RWPE1 (cell line): ENCODE data around the gene ACOX3.

Source experiments
- CTCF ChIA-PET: fragments of 350-600 bp; sonication (Branson Sonifier 250); formaldehyde crosslinking; extraction: SDS; loops from one replicate; lab custom pipeline; 2021; lab: Yijun Ruan, JAX
- POLR2A ChIA-PET: fragments of 400-600 bp; formaldehyde crosslinking; extraction: SDS; loops from one replicate; lab custom pipeline; 2020; ENCODE audit warnings: antibody characterized with exemption; ENCODE audit not compliant: low non-redundant PET; lab: Yijun Ruan, JAX
- DNase-seq: peaks from one replicate; pipeline ENCODE4 v3.0.0; 2012; ENCODE audit warnings: low spot score
- H3K27ac ChIP-seq: fragments of 450-650 bp; 2 replicates; pipeline ENCODE4 v1.5.1; 2017
- CTCF ChIP-seq: fragments of 450-650 bp; conservative IDR thresholded peaks from 2 replicates; pipeline ENCODE4 v1.5.1; 2017; ENCODE audit warnings: low read depth, mild to moderate bottlenecking

The ACOX3 gene

DNA sequence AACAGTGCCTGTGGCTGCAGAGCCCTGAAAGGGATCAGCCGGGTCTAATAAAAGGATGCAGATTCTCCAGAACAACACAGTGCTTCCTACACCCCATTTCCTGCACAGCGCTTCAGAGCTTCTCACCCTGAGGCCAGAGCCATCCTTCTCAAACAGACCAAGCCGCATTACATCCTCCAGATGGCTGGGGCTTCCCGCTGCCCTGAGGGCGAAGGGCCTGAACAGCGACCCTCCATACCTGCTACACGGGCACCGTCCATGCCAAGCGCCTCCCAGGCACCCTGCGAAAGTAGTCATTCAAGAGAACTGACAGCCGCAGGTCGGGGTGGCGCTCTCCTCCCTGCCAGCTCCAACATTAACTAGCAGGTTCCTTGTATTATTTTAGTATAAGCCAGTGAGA lies 36.5 kb downstream of the ACOX3 start:
- ChIA-PET POLR2A (no interaction called here), CTCF (interaction anchor here (0.6 to 2.6 kb wide), 6 partner anchors 23 to 227 kb away, joined by 3 to 16 read pairs (median 4); no protein-coding TSS in a partner anchor)
- no peak for DNase-seq
- peak overlapping the region; percentile 12; the same call in 1 of the 2 replicates for H3K27ac ChIP-seq
- TF ChIP-seq CTCF, result no peak

GRCh38 chr4:8403173-8403753 lies 37.3 kb downstream of the ACOX3 start:
- POLR2A ChIA-PET, result no interaction called here
- peak; percentile 89 for TF ChIP-seq CTCF
- DNase-seq, result peak; percentile 78
- peak overlapping the region; percentile 45 for H3K27ac ChIP-seq
- CTCF ChIA-PET, result interaction anchor here (0.6 to 2.6 kb wide), 7 partner anchors 24 to 424 kb away, joined by 3 to 16 read pairs (median 4); no protein-coding TSS in a partner anchor

DNA sequence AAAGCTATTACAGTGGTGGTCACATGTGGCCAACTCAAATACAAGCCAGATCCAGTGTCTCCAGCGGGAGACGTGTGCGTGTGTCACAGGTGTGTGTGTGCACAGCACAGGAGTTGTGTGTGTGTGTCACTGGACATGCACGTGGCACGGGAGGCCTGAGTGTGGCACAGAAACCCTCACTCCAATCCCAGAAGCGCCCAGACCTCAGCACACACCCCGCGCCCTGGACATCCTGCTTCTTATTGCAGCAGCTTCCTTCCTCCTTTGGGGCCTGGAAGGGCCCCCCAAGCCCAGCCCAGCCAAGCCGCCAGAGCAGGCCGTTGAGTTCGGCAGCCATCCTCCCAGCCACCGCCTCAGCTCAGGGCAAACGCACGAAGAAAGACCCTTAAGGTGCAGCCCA lies 37.9 kb downstream of the ACOX3 start:
- TF ChIP-seq CTCF, result no peak
- POLR2A ChIA-PET, result no interaction called here
- CTCF ChIA-PET, result interaction anchor here (0.6 to 2.6 kb wide), 5 partner anchors 136 to 464 kb away, joined by 3 to 16 read pairs (median 9); no protein-coding TSS in a partner anchor
- H3K27ac ChIP-seq, result peak overlapping the region; percentile 45
- no peak for DNase-seq

DNA sequence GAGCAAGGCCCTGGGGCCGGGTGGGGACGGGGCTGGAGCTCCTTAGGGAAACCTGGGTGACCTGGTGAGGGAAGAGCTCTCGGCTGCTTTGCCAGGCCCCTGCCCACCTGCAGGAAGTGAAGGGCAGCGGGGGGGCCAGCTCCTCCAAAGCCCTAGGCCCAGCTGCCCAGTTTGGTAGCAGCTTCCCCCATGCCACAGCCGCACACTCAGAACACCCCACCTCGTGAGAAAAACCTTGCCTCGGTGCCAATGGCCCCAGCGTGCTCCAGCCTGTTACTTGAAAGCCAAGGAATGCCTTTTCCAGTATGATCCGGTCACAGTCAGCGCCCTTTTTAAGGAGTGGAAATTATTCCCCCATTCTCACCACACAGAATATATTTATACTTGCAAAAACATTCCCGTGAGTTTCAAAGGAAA lies 38.3 kb downstream of the ACOX3 start:
- CTCF ChIA-PET, result interaction anchor here (0.6 to 2.6 kb wide), 3 partner anchors 135 to 464 kb away, joined by 3 to 16 read pairs (median 15); no protein-coding TSS in a partner anchor
- peak overlapping the region; percentile 45 for H3K27ac ChIP-seq

DNA sequence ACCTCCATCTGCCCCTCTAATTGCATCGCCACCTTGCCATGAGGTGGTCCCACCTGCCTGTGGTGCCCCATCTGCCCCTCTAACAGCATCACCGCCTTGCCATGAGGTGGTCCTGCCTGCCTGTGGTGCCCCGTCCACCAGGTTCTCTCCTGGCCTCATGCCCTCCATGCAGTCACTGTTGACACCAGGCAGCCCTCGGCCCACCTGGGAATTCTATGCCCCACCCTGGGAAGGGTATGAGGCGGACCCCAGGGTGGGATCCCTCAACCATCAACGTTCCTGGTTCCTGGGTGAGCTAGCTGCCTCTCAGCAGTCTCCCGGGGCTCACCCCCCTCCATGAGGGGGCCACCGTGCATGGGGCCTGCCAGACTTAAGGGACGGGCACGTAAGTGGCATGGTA lies 38.9 kb downstream of the ACOX3 start:
- POLR2A ChIA-PET, result no interaction called here
- CTCF ChIA-PET, result interaction anchor here (2.6 kb wide), 1 partner anchor 135 kb away, joined by 15 read pairs; no protein-coding TSS in a partner anchor
- H3K27ac ChIP-seq, result peak overlapping the region; percentile 45

More for the DNA sequence above, 38.3 kb downstream of the ACOX3 start:
- no peak for TF ChIP-seq CTCF
- no peak for DNase-seq
- POLR2A ChIA-PET, result no interaction called here

More for the DNA sequence above, 38.9 kb downstream of the ACOX3 start:
- no peak for DNase-seq
- TF ChIP-seq CTCF, result no peak
